ENCODE data around the gene RTN4RL1.

RTN4RL1 gene

DNA sequence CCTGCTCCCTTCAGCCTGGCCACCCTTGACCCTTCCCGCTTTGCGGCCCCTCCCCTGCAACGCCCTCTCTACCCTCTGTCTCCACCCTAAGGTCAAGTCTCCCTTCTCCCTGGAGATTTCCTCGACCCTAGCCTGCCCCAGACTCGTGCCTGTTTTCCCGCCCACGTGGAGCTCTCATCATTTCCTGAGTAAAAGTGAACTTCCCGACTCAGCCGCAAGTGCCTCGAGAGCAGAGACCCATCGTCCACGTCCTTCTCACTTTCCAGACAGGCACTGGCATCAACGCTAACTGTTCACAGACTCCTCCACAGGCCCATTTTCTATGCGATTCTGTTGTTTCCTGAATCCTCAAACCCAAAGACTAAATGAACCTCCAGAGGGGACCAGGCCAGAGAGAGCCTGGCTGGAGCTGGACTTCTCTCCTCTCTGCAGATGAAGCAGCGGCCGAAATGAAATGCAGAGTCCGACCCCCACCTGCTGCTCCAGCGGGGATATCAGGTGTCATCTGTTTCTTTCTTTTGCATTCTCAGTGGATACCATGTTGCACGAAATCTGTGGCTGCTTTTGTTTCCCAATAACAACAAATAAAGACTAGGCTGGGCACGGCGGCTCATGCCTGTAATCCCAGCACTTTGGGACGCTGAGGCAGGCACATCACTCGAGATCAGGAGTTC is 52.5 kb downstream of the RTN4RL1 start:
- DNase-seq = no peak

DNA sequence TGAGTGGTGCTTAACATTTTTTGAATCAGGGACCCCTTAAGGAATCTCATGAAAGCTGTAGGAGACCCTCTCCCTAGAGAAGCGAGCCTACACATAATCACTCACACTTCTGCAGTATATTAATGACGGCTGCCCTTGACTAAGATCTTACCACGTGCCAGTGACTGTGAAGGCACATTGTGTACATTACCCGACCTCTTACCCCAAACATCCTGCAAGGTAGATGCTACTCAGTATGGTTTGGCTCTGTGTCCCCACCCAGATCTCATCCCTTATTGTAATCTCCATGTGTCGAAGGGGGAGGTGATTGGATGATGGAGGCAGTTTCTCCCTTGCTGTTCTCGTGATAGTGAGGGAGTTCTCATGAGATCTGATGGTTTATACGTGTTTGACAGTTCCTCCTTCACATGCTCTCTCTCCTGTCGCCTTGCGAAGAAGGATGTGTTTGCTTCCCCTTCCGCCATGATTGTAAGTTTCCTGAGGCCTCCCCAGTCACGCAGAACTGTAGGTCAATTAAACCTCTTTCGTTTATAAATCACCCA is 54.2 kb downstream of the RTN4RL1 start:
- no peak for DNase-seq

GRCh38 chr17:1969712-1970111 is 55.4 kb downstream of the RTN4RL1 start:
- DNase-seq = no peak

- no peak for DNase-seq
Measured at GRCh38 chr17:1967213-1967612, 57.9 kb downstream of the RTN4RL1 start.

GRCh38 chr17:1966274-1967086 is 58.7 kb downstream of the RTN4RL1 start:
- DNase-seq = no peak

GRCh38 chr17:1965556-1966273 is 59.4 kb downstream of the RTN4RL1 start:
- DNase-seq = no peak

GRCh38 chr17:1963250-1963649 is 61.9 kb downstream of the RTN4RL1 start:
- no peak for DNase-seq

DNA sequence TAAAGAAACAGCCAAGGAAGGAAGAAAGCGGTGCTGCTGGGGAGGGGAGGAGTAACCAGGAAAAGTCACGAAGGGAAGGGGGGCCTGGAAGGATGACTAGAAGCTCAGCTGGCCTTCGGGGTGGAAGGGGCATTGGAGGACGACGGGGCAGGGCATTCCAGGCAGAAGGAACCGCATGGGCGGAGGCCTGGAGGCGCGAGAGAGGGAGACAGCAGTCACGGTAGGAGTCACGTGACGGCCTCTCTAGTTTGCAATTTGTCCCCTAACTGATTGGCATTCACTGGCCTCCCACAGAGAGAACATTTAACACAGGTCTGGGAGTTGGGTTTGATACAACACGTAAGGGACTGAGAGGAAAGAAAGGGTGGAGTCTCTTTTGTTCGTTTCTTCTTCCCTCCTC is 63.9 kb downstream of the RTN4RL1 start:
- no peak for DNase-seq

DNA sequence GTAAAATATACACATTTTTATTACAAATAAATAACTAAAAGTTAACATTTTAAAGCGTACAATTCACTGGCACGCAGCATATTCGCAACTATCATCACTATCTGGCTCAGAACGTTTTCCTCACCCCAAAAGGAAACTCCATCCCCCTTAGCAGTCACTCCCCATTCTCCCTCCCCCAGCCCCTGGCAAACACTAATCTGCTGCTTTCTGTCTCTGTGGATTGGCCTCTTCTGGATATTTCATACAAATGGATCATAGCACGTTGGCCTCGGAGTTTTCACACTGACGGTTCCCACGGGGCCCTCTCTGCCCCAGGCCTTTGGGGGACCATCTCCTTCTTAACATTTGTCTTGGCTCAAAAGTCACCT is 64.6 kb downstream of the RTN4RL1 start:
- no peak for DNase-seq

GRCh38 chr17:1959871-1960544 is 65.1 kb downstream of the RTN4RL1 start:
- no peak for DNase-seq

GRCh38 chr17:1958134-1958881 is 66.8 kb downstream of the RTN4RL1 start:
- DNase-seq = no peak

GRCh38 chr17:1957037-1957436 is 68.1 kb downstream of the RTN4RL1 start:
- DNase-seq = no peak

DNA sequence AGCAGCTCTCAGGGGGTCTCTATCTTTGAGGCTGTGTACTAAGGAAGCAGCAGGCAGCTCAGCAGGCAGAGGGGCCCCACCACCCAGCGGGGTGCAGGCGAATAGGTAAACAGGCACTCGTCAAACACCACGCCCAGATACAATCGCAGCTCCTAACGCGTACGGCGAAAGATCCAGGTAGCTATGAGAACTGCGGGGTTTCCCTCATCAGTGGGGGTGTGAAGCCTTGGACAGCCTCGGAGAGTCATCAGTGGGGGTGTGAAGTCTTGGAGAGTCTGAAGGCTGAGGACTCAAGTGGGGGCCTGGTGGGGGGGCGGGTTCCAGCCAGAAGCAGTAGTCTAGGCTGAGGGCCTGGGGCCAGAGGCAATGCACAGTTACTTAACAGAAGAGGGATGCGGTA is 69.0 kb downstream of the RTN4RL1 start:
- no peak for DNase-seq

DNA sequence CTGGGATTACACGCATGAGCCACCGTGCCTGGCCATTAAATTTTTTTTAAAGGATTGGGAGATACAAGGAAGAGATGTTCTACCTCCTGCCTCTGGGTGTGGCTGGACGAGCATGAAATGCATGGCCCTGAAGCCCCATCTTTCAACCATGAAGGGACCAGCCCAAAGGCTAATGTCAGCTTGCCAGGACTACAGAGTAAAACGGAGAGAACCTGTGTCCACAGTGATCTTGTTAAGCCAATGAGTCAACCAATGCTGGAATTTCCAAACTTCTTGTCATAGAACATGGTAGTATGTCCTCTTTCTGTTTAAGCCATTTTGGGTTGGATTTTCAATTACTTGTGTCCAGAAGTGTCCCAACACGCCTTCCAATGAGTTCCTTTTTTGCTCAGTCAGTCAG is 71.3 kb downstream of the RTN4RL1 start:
- DNase-seq = no peak

GRCh38 chr17:1951920-1952319 is 73.2 kb downstream of the RTN4RL1 start:
- DNase-seq = no peak

- DNase-seq = no peak
Measured at GRCh38 chr17:1949754-1950153, 75.4 kb downstream of the RTN4RL1 start.

- DNase-seq = no peak
Measured at GRCh38 chr17:1948517-1948825, 76.7 kb downstream of the RTN4RL1 start.

GRCh38 chr17:1947743-1948516 is 77.2 kb downstream of the RTN4RL1 start:
- DNase-seq = no peak

GRCh38 chr17:1947229-1947742 is 77.8 kb downstream of the RTN4RL1 start:
- DNase-seq = no peak

GRCh38 chr17:1946021-1946932 is 78.9 kb downstream of the RTN4RL1 start:
- DNase-seq = no peak
